Lower lobe of right lung (tissue), 2 donors: ENCODE data around the gene STIM1. TPM values are rescaled to one million over a fixed set of nuclear protein-coding genes. Genes with fewer than 3 reads are reported as not detected.

ENCODE experiments used
- ATAC-seq, 2 donors: fragments of 200-7000 bp; cut with Tn5 transposase; one replicate each; pipeline ENCODE4 v1.9.1; 2020 to 2022; ENCODE audit warnings: mild to moderate bottlenecking in 2 of 2, moderate library complexity in 2 of 2
- DNase-seq: peaks from one replicate; pipeline ENCODE4 v3.0.0-alpha.2; 2020
- H3K27ac ChIP-seq: fragments of 200-600 bp; one replicate; pipeline ENCODE4 v1.8.0; 2022
- H3K27me3 ChIP-seq: fragments of 200-600 bp; one replicate; pipeline ENCODE4 v1.8.0; 2022; ENCODE audit warnings: low read depth
- H3K36me3 ChIP-seq: fragments of 200-600 bp; one replicate; pipeline ENCODE4 v1.8.0; 2022; ENCODE audit warnings: mild to moderate bottlenecking
- H3K4me1 ChIP-seq: fragments of 200-600 bp; one replicate; pipeline ENCODE4 v1.8.0; 2022
- H3K4me3 ChIP-seq: fragments of 200-600 bp; one replicate; pipeline ENCODE4 v1.8.0; 2022; ENCODE audit warnings: mild to moderate bottlenecking
- H3K9me3 ChIP-seq: fragments of 200-600 bp; one replicate; pipeline ENCODE4 v1.8.0; 2022
- intact Hi-C: fragments of 100-400 bp; cut with DNase I; formaldehyde crosslinking; loops from one replicate; pipeline ENCODE4 v1.11.0; 2022
- total RNA-seq: library from RNA; stranded (reverse); fragmentation: NEBNext Ultra II Directional; extraction: Animal tissue kit (Norgen Biotek cat#: 25700); gene quantifications from one replicate; pipeline ENCODE4 v1.2.1, GENCODE V29; 2021
- TF ChIP-seq, protein P1 (sequence below): fragments of 200-600 bp; IDR thresholded peaks from one replicate; pipeline ENCODE4 v1.8.0; 2022; ENCODE audit warnings: antibody characterized with exemption, mild to moderate bottlenecking
- donor health status: DM: no; HTN: yes; CAD: no; lungs with severe emphysema.

The STIM1 gene
- total RNA-seq, 1 donor from 2014 or later: 59.5 TPM

DNA sequence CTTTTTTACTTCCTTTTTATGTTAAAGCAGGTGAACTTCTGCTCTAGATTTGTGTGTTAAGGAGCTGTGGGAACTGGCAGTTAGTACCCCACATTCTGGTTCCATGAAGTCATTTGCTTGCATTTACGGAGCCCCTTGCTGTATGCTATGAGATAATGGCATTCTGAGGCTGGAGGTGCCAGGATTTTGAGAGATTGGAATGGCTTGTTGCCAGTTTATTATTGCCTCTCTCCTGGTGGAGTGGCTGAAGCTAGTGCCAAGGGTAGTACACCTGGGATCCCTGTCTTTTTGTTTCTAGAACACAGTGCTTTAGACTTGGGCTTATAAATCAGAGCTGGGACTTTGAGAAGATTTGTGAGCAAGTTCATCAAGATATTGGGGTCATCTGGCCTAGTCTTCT is 73.8 kb downstream of the STIM1 start:
- Histone ChIP-seq H3K27me3 (no peaks in the 10 kb centered on the region), H3K4me3 (no peak overlapping the region), H3K9me3 (no peaks in the 10 kb centered on the region), H3K4me1 (peaks cover 21% of the 10 kb centered on the region), H3K27ac (no peak overlapping the region), H3K36me3 (no peaks in the 10 kb centered on the region)
- ATAC-seq (peak in 1 of 2 donors; percentile 46), DNase-seq (no peak)
- intact Hi-C loops: no loop called here
- TF ChIP-seq, protein P1, sequence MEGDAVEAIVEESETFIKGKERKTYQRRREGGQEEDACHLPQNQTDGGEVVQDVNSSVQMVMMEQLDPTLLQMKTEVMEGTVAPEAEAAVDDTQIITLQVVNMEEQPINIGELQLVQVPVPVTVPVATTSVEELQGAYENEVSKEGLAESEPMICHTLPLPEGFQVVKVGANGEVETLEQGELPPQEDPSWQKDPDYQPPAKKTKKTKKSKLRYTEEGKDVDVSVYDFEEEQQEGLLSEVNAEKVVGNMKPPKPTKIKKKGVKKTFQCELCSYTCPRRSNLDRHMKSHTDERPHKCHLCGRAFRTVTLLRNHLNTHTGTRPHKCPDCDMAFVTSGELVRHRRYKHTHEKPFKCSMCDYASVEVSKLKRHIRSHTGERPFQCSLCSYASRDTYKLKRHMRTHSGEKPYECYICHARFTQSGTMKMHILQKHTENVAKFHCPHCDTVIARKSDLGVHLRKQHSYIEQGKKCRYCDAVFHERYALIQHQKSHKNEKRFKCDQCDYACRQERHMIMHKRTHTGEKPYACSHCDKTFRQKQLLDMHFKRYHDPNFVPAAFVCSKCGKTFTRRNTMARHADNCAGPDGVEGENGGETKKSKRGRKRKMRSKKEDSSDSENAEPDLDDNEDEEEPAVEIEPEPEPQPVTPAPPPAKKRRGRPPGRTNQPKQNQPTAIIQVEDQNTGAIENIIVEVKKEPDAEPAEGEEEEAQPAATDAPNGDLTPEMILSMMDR: no peak

DNA sequence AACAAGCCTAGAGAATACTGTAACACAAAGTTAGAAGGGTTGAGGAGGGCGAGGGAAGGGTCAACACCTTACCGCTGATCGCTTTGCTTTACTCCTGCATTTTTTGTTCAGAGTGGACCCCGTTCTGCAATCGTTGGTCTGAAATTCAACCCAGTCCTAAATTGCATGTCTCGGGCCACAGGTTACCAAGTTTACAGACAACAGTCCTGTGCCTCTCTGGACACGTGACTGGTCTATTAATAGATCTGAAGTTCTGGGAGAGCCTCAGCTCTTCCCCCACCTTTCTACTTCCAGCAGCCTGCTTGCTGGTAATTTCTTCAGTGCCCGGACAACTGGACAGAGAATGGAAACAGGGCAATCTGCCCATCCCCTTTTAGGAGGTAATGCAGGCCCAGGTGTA is 74.2 kb downstream of the STIM1 start:
- TF ChIP-seq, protein P1: no peak
- H3K4me3 ChIP-seq: no peak overlapping the region
- intact Hi-C loops: no loop called here
- no peaks in the 10 kb centered on the region for H3K27me3 ChIP-seq
- no peak overlapping the region for H3K27ac ChIP-seq
- DNase-seq: no peak
- peaks cover 21% of the 10 kb centered on the region for H3K4me1 ChIP-seq
- no peaks in the 10 kb centered on the region for H3K36me3 ChIP-seq
- peak; percentile 62 to 70 for ATAC-seq
- H3K9me3 ChIP-seq: no peaks in the 10 kb centered on the region

DNA sequence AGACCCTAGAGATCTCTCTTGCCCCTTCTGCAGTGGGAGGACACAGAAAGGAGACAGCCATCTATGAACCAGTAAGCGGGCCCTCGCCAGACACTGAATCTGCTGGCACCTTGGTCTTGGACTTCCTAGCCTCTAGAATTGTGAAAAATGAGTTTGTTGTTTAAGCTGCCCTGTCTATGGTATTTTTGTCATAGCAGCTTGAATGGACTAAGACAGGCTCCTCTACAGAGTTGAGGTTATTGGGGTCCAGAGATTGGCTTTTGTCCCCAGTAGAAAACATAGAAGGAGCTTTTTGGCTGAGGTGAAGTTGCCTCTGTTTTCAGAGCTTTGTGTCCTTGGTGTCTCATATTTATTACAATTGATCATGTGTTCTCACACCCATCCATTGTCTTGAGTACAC is 77.2 kb downstream of the STIM1 start:
- DNase-seq (no peak), ATAC-seq (no peak)
- no peaks in the 10 kb centered on the region for H3K36me3 ChIP-seq
- H3K27me3 ChIP-seq: no peaks in the 10 kb centered on the region
- H3K27ac ChIP-seq: no peak overlapping the region
- no peak overlapping the region for H3K4me3 ChIP-seq
- TF ChIP-seq, protein P1: no peak
- intact Hi-C loops: no loop called here
- peaks cover 16% of the 10 kb centered on the region for H3K4me1 ChIP-seq
- H3K9me3 ChIP-seq: no peaks in the 10 kb centered on the region

DNA sequence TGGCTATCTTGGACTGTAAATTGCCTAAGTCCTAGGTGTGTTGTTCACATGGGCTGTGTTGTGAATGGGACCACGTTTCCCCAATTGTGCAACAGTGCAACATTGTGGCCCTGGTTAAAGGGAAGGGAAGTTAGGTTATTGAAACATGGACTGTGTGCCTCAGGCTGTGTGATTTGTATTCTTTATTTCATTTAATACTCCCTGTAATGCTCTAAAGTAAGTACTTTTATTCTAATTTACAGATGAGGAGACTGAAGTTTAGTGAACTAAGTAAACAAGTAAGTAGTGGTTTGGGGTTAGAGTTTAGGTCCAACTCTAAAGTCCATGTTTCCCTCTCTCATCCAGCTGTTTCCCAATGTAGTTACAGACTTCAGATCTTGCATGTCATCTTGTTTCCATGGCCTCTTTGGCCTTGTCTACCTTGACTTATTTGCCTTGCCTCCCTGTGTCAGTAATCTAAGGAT is 77.7 kb downstream of the STIM1 start:
- intact Hi-C loops: no loop called here
- TF ChIP-seq, protein P1: no peak
- Histone ChIP-seq H3K4me3 (no peak overlapping the region), H3K9me3 (no peaks in the 10 kb centered on the region), H3K27ac (no peak overlapping the region), H3K27me3 (no peaks in the 10 kb centered on the region), H3K36me3 (no peaks in the 10 kb centered on the region), H3K4me1 (peaks cover 16% of the 10 kb centered on the region)
- DNase-seq (no peak), ATAC-seq (peak in 1 of 2 donors; percentile 23)

DNA sequence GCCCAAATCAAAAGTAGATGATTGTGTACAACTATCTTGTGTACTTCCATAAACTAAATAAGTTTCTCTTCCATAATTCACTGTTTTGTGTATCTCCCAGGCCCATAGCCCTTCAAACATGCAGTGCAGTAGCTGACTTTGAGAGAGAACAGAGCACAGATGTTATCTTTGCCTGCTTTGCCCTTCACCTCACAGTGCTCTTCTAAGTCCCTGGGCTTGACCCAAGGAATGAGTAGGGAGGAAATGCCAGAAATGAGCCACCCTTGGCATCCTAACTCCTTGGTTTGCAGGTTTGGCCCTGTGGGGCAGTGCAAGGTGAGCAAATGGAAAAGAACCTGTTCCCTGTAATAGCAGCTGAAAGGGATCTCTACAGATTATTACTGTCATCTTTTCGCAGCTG is 79.2 kb downstream of the STIM1 start:
- Histone ChIP-seq H3K27ac (no peak overlapping the region), H3K4me1 (peaks cover 15% of the 10 kb centered on the region), H3K4me3 (no peak overlapping the region), H3K27me3 (no peaks in the 10 kb centered on the region), H3K36me3 (no peaks in the 10 kb centered on the region), H3K9me3 (no peaks in the 10 kb centered on the region)
- TF ChIP-seq, protein P1: no peak
- DNase-seq: no peak
- intact Hi-C loops: no loop called here
- no peak for ATAC-seq

DNA sequence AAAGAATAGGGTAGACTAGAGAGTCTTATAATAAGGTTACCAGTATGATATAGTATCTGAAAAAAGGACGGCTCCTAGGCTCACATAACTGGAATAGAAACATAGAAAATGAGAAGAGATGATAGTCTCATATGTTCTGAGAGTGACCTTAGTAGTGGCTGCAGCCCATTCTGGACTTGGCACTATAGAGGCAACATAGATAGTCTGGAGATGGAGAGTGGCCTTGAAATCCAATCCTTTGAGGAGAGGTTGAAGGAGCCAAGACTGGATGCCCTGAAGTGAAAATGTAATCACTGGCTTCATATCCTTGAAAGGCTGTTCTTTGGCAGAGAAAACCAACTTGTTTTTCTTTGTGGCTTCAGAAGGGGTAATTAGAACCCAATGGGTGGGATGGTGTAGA is 81.1 kb downstream of the STIM1 start:
- peaks cover 16% of the 10 kb centered on the region for H3K4me1 ChIP-seq
- H3K9me3 ChIP-seq: no peaks in the 10 kb centered on the region
- ATAC-seq: no peak
- H3K27me3 ChIP-seq: no peaks in the 10 kb centered on the region
- no peak for DNase-seq
- H3K36me3 ChIP-seq: no peaks in the 10 kb centered on the region
- H3K27ac ChIP-seq: no peak overlapping the region
- H3K4me3 ChIP-seq: no peak overlapping the region
- TF ChIP-seq, protein P1: no peak
- intact Hi-C loops: no loop called here
